ENCODE data around the gene ENPEP. TPM values are rescaled to one million over a fixed set of nuclear protein-coding genes. Genes with fewer than 3 reads are reported as not detected.

Gene ENPEP
- total and polyA plus RNA-seq, 4 donors = 4.5 to 41.5 (median 25.5) TPM

- no peaks in the 10 kb centered on the region for H3K27me3 ChIP-seq (ENCODE audit: control insufficient read depth in 4 of 4, insufficient read depth in 4 of 4, low read length in 3 of 4)
- H3K36me3 ChIP-seq (ENCODE audit: control insufficient read depth in 4 of 4, insufficient read depth in 3 of 4, low read depth in 1 of 4, low read length in 3 of 4) = no peaks in the 10 kb centered on the region
- peaks cover 0 to 42% (median 24%) of the 10 kb centered on the region in 4 donors for H3K4me1 ChIP-seq (ENCODE audit: control insufficient read depth in 4 of 4, insufficient read depth in 4 of 4, low read length in 3 of 4)
- no peak overlapping the region for H3K9ac ChIP-seq (ENCODE audit: low read depth in 1 of 2, low read length in 2 of 2)
- DNase-seq (ENCODE audit: low spot score) = no peak
- no peak overlapping the region for H3K4me3 ChIP-seq (ENCODE audit: low read depth in 1 of 3, low read length in 3 of 3)
- TF ChIP-seq CTCF (IDR thresholded peaks at IDR 0.05; ENCODE audit: low read depth, low read length, missing input control) = no peak
- no peak for TF ChIP-seq FOXA1 (IDR thresholded peaks at IDR 0.05)
- TF ChIP-seq RXRA (IDR thresholded peaks at IDR 0.05) = no peak
- no peak for TF ChIP-seq REST (IDR thresholded peaks at IDR 0.05)
- TF ChIP-seq, protein P1, sequence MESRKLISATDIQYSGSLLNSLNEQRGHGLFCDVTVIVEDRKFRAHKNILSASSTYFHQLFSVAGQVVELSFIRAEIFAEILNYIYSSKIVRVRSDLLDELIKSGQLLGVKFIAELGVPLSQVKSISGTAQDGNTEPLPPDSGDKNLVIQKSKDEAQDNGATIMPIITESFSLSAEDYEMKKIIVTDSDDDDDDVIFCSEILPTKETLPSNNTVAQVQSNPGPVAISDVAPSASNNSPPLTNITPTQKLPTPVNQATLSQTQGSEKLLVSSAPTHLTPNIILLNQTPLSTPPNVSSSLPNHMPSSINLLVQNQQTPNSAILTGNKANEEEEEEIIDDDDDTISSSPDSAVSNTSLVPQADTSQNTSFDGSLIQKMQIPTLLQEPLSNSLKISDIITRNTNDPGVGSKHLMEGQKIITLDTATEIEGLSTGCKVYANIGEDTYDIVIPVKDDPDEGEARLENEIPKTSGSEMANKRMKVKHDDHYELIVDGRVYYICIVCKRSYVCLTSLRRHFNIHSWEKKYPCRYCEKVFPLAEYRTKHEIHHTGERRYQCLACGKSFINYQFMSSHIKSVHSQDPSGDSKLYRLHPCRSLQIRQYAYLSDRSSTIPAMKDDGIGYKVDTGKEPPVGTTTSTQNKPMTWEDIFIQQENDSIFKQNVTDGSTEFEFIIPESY (IDR thresholded peaks at IDR 0.05) = no peak
- no peak for TF ChIP-seq HNF4A (conservative IDR thresholded peaks at IDR 0.05)
- TF ChIP-seq FOXA2 (IDR thresholded peaks at IDR 0.05) = no peak
- no peak for TF ChIP-seq HNF4G (IDR thresholded peaks at IDR 0.05)
- no peak for TF ChIP-seq GABPA (IDR thresholded peaks at IDR 0.05 in 1 of 2, conservative IDR thresholded peaks at IDR 0.05 in 1 of 2)
- no peak for TF ChIP-seq SP1 (IDR thresholded peaks at IDR 0.05)
- no peak for TF ChIP-seq JUND (IDR thresholded peaks at IDR 0.05)
- no peak for TF ChIP-seq TAF1 (conservative IDR thresholded peaks at IDR 0.05)
- H3K27ac ChIP-seq (ENCODE audit: low read depth in 1 of 2, low read length in 2 of 2) = peak overlapping the region in 1 of 2 donors; percentile 55
- WGBS = 92% methylated on average over 6 of the region's 6 CpGs
- H3K9me3 ChIP-seq (ENCODE audit: control insufficient read depth in 4 of 4, low read length in 3 of 4) = no peaks in the 10 kb centered on the region
These were observed 4.9 kb downstream of the ENPEP start for GRCh38 chr4:110480746-110481271.

DNA sequence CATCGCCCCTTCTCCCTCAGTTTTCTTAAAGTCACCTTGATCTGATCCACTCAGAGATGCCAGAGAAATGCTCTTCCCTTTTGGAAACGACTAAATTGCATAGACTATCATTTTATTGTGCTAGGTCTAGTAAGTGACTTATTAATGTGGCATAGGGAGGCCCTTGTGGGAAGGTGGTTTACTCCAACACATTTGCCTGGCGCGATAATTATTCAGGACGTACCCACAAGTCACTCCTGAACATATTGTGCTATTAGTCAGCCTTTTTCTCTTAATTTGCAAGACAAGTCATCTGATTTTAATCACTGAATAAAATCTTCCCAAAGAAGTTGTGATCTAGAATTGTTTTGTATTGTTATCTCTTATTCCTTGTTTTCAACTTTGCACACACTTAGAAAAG is 7.6 kb downstream of the ENPEP start:
- no peaks in the 10 kb centered on the region for H3K36me3 ChIP-seq (ENCODE audit: control insufficient read depth in 4 of 4, insufficient read depth in 3 of 4, low read depth in 1 of 4, low read length in 3 of 4)
- WGBS = 85% methylated on average over 5 of the region's 5 CpGs
- H3K4me1 ChIP-seq (ENCODE audit: control insufficient read depth in 4 of 4, insufficient read depth in 4 of 4, low read length in 3 of 4) = peaks cover 3 to 52% (median 40%) of the 10 kb centered on the region in 4 donors
- peak overlapping the region; percentile 1 to 32 for H3K27ac ChIP-seq (ENCODE audit: low read depth in 1 of 2, low read length in 2 of 2)
- H3K9me3 ChIP-seq (ENCODE audit: control insufficient read depth in 4 of 4, low read length in 3 of 4) = no peaks in the 10 kb centered on the region
- H3K9ac ChIP-seq (ENCODE audit: low read depth in 1 of 2, low read length in 2 of 2) = no peak overlapping the region
- no peak overlapping the region for H3K4me3 ChIP-seq (ENCODE audit: low read depth in 1 of 3, low read length in 3 of 3)
- TF ChIP-seq ATF3 (IDR thresholded peaks at IDR 0.05) = no peak
- TF ChIP-seq YY1 (IDR thresholded peaks at IDR 0.05) = no peak
- TF ChIP-seq CTCF (IDR thresholded peaks at IDR 0.05; ENCODE audit: low read depth, low read length, missing input control) = no peak
- TF ChIP-seq MAX (IDR thresholded peaks at IDR 0.05) = no peak
- TF ChIP-seq GABPA (IDR thresholded peaks at IDR 0.05 in 1 of 2, conservative IDR thresholded peaks at IDR 0.05 in 1 of 2) = no peak
- no peak for TF ChIP-seq TAF1 (conservative IDR thresholded peaks at IDR 0.05)
- TF ChIP-seq JUND (IDR thresholded peaks at IDR 0.05) = no peak
- no peak for TF ChIP-seq HNF4G (IDR thresholded peaks at IDR 0.05)
- no peak for TF ChIP-seq FOXA2 (IDR thresholded peaks at IDR 0.05)
- no peak for TF ChIP-seq HNF4A (conservative IDR thresholded peaks at IDR 0.05)
- H3K27me3 ChIP-seq (ENCODE audit: control insufficient read depth in 4 of 4, insufficient read depth in 4 of 4, low read length in 3 of 4) = no peaks in the 10 kb centered on the region
- DNase-seq (ENCODE audit: low spot score) = no peak
